ENCODE results near the gene PNKP. TPM values are rescaled to one million over a fixed set of nuclear protein-coding genes. Genes with fewer than 3 reads are reported as not detected.

PNKP gene
- total RNA-seq, 4 donors from 2014 or later = 33.3 to 42.3 (median 36.3) TPM

DNA sequence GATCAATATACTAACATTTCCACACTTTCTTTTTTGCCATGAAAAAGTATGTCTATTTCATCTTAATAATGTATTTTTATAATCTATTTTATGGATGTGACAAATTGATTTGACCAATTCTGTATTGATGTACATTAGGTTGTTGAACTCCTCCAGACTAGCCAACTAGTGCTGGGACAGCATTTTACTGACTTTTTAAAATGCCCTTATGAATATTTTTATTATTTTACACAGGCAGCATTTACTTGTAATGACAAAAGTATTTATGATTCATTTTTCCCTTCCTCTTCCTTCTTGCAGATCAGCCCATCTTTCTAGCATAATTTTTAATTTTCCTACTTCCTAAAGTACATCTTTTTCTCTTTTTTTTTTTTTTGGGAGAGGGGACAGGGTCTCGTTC, 53.4 kb downstream of the PNKP start:
- no peaks in the 10 kb centered on the region for H3K9me3 ChIP-seq
- peak overlapping the region in 3 of 4 donors; percentile 64 to 83 (median 76) for H3K4me3 ChIP-seq
- DNase-seq = no peak
- H3K27ac ChIP-seq = peak overlapping the region; percentile 66 to 93 (median 90)
- peaks cover 17 to 59% (median 21%) of the 10 kb centered on the region in 3 donors for H3K4me1 ChIP-seq
- no peaks in the 10 kb centered on the region for H3K36me3 ChIP-seq
- no peaks in the 10 kb centered on the region for H3K27me3 ChIP-seq
- 50 to 100% methylated on average over 1 of the region's 1 CpG for WGBS, 2 donors
- intact Hi-C loops (cut with DNase I) = loop anchor here (10.0 kb wide), 1 partner anchor 61 kb away; the partner anchor contains the start of genes AKT1S1 and TBC1D17
- TF ChIP-seq POLR2A (IDR thresholded peaks at IDR 0.05) (no peak), CTCF (IDR thresholded peaks at IDR 0.05) (no peak)

DNA sequence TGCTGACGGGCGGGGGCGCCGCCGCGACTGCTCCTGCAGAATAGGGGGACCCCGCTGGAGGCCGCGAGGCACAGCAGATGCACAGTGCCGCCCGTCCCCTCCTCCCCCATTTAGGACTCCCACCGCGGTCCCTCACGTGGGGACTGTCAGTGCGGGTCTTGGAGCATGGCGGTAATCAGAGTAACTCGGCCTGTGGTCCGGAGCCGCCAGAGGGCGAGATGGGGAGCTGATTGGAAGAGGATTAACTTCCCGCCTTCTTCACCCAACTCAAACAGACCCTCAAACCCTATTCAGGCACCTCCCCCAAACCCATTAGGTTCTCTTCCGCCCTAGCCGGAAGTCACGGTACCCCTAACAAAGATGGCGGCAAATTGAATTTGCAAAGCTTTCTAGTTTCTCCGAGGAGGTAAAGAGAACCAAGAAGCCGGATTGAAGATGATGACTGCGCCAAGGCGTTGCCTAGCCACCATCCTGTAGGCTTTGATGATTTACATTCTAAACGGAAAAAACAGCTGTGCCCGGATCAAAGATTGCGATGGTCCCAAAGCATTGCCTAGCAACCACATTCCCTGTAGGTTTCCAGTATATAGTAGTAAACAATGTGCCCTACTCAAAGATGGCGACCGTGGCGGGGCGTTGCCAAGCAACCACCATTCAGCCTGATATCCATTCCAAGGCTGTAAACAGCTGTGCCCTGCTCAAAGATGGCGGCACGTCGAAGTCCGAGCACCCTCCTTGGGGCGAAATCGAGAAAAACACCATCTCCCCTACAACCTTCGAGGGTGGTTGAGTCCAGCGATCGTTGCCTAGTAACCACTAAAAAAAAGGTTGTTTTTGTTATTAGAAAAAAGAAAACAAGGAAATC, 54.1 kb downstream of the PNKP start, which contains the start of gene FUZ:
Gene FUZ, minus strand, starts transcription at position 296 of the 865 bp plus-strand sequence. Its CDS starts 186 bp downstream, at position 110.
- Histone ChIP-seq H3K27ac (peak within 1 kb of the TSS; percentile 66 to 93 (median 90)), H3K36me3 (no peaks in the 10 kb centered on the region), H3K4me1 (peaks cover 13 to 62% (median 22%) of the 10 kb centered on the region in 3 donors), H3K9me3 (no peaks in the 10 kb centered on the region), H3K27me3 (no peaks in the 10 kb centered on the region), H3K4me3 (peak within 1 kb of the TSS; percentile 64 to 83 (median 70))
- WGBS, 2 donors = 0 to 1% methylated on average over 23 to 25 of the region's 45 CpGs
- intact Hi-C loops (cut with DNase I) = loop anchor here (10.0 kb wide), 1 partner anchor 62 kb away; the partner anchor contains the start of genes AKT1S1 and TBC1D17
- TF ChIP-seq CTCF (IDR thresholded peaks at IDR 0.05) (peak in 3 of 6 experiments; percentile 27 to 34 (median 27)), POLR2A (IDR thresholded peaks at IDR 0.05) (no peak)
- peak; percentile 85 for DNase-seq

DNA sequence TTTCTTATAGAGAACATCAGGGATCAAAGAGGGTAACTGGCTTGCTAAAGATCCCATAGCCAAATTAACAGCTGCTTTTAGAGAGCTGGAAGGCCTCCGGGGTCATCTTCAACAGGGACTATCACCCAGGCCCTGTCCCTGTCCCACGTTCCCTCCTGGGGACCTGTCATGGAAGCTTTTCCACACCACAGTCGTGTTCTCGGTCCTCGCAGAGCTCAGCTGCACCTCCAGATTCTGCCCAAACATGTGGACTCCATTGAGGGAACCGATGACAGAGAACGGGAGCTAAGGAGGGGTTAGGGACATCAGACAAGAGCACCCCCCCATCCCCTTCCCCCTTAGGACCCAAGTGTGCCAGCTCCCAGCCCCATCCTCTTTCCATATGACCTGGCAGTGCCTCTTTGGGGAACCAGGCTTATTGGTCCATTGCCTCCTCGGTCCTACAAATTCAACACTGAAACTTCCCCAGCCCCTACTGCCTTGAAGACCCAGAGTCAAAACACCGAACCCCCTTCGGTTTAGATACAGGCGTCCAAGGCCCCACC, 54.9 kb downstream of the PNKP start:
- H3K27me3 ChIP-seq = no peaks in the 10 kb centered on the region
- H3K4me1 ChIP-seq = peaks cover 13 to 61% (median 22%) of the 10 kb centered on the region in 3 donors
- intact Hi-C loops (cut with DNase I) = loop anchor here (10.0 kb wide), 1 partner anchor 62 kb away; the partner anchor contains the start of genes AKT1S1 and TBC1D17
- peak overlapping the region; percentile 66 to 93 (median 90) for H3K27ac ChIP-seq
- TF ChIP-seq POLR2A (IDR thresholded peaks at IDR 0.05) (no peak), CTCF (IDR thresholded peaks at IDR 0.05) (no peak)
- WGBS, 2 donors = 46% methylated on average over 9 of the region's 11 CpGs; no CpG with 5 or more reads in 1 of the 2 donors
- no peak for DNase-seq
- no peaks in the 10 kb centered on the region for H3K9me3 ChIP-seq
- peak overlapping the region; percentile 64 to 83 (median 70) for H3K4me3 ChIP-seq
- peaks cover 0 to 2% (median 0%) of the 10 kb centered on the region in 3 donors for H3K36me3 ChIP-seq

GRCh38 chr19:49811328-49811727, 56.0 kb downstream of the PNKP start:
- no peak for TF ChIP-seq CTCF (IDR thresholded peaks at IDR 0.05)
- no peak for TF ChIP-seq POLR2A (IDR thresholded peaks at IDR 0.05)
- Histone ChIP-seq H3K4me3 (no peak overlapping the region), H3K4me1 (peaks cover 13 to 49% (median 17%) of the 10 kb centered on the region in 3 donors), H3K27ac (no peak overlapping the region), H3K9me3 (no peaks in the 10 kb centered on the region), H3K36me3 (peaks cover 0 to 14% (median 0%) of the 10 kb centered on the region in 3 donors), H3K27me3 (no peaks in the 10 kb centered on the region)
- intact Hi-C loops (cut with DNase I) = loop anchor here (10.0 kb wide), 1 partner anchor 63 kb away; the partner anchor contains the start of genes AKT1S1 and TBC1D17
- WGBS, 2 donors = 86 to 88% methylated on average over 4 to 5 of the region's 6 CpGs
- no peak for DNase-seq

Small RNA genes lying within 50 kb of the gene (small RNA-seq; reads per million reads assigned to genes)
- 0 to 0.18 (median 0.07) reads per million in 4 donors for gene MIR4749

Other genes with a start within 250 kb of the PNKP start
- gene RRAS, start 227.4 kb downstream of the PNKP start, total RNA-seq = 10 to 100 TPM in 3 of 4 donors, 1 to 10 TPM in 1; 6.3 to 40.8 (median 12.8) TPM
- 10 to 100 TPM; 11.0 to 24.8 (median 15.2) TPM for gene SCAF1, start 225.4 kb downstream of the PNKP start, total RNA-seq
- gene IRF3, start 201.7 kb downstream of the PNKP start, total RNA-seq = 10 to 100 TPM; 33.5 to 69.1 (median 49.4) TPM
- gene BCL2L12, start 201.6 kb downstream of the PNKP start, total RNA-seq = 10 to 100 TPM in 1 of 4 donors, 1 to 10 TPM in 3; 4.4 to 12.9 (median 5.8) TPM
- 100 to 1,000 TPM in 3 of 4 donors, 10 to 100 TPM in 1; 86.1 to 206 (median 182) TPM for gene PRMT1, start 190.3 kb downstream of the PNKP start, total RNA-seq
- gene ADM5, start 178.0 kb downstream of the PNKP start, total RNA-seq = 1 to 10 TPM in 3 of 4 donors, under 1 TPM in 1; 0.91 to 2.8 (median 1.8) TPM
- gene CPT1C, start 176.5 kb downstream of the PNKP start, total RNA-seq = 1 to 10 TPM in 2 of 4 donors, under 1 TPM in 2; 0.48 to 4.8 (median 1.1) TPM
- not detected for gene TSKS, start 104.3 kb downstream of the PNKP start, total RNA-seq
- 10 to 100 TPM; 50.7 to 77.8 (median 65.8) TPM for gene AP2A1, start 100.6 kb downstream of the PNKP start, total RNA-seq
- 10 to 100 TPM in 1 of 4 donors, 1 to 10 TPM in 3; 4.7 to 13.7 (median 8.1) TPM for gene FUZ, start 54.3 kb downstream of the PNKP start, total RNA-seq
- 10 to 100 TPM; 16.9 to 27.7 (median 23.9) TPM for gene MED25, start 49.3 kb downstream of the PNKP start, total RNA-seq
- gene PTOV1, start 16.4 kb downstream of the PNKP start, total RNA-seq = 10 to 100 TPM; 31.3 to 57.0 (median 45.2) TPM
- gene AKT1S1, start 9.8 kb upstream of the PNKP start, total RNA-seq = 10 to 100 TPM; 16.2 to 31.0 (median 20.4) TPM
- 10 to 100 TPM in 3 of 4 donors, 1 to 10 TPM in 1; 6.7 to 25.9 (median 16.9) TPM for gene TBC1D17, start 10.1 kb upstream of the PNKP start, total RNA-seq
- under 1 TPM; 0.56 to 0.91 (median 0.73) TPM for gene IL4I1, start 29.3 kb upstream of the PNKP start, total RNA-seq
- 1 to 10 TPM; 3.3 to 9.7 (median 8.2) TPM for gene ATF5, start 61.6 kb upstream of the PNKP start, total RNA-seq
- 10 to 100 TPM; 34.5 to 40.1 (median 34.9) TPM for gene NUP62, start 61.9 kb upstream of the PNKP start, total RNA-seq
- gene SIGLEC11, start 93.6 kb upstream of the PNKP start, total RNA-seq = under 1 TPM in 1 of 4 donors, not detected in 3; 0.38 TPM
- 10 to 100 TPM; 12.7 to 26.1 (median 20.9) TPM for gene VRK3, start 157.8 kb upstream of the PNKP start, total RNA-seq
- gene ZNF473, start 158.4 kb upstream of the PNKP start, total RNA-seq = 10 to 100 TPM in 1 of 4 donors, 1 to 10 TPM in 3; 3.6 to 14.9 (median 4.5) TPM

Data from esophagus squamous epithelium (tissue), 5 donors.